ENCODE results near the gene JAK3. TPM values are rescaled to one million over a fixed set of nuclear protein-coding genes. Genes with fewer than 3 reads are reported as not detected.

JAK3 gene

DNA sequence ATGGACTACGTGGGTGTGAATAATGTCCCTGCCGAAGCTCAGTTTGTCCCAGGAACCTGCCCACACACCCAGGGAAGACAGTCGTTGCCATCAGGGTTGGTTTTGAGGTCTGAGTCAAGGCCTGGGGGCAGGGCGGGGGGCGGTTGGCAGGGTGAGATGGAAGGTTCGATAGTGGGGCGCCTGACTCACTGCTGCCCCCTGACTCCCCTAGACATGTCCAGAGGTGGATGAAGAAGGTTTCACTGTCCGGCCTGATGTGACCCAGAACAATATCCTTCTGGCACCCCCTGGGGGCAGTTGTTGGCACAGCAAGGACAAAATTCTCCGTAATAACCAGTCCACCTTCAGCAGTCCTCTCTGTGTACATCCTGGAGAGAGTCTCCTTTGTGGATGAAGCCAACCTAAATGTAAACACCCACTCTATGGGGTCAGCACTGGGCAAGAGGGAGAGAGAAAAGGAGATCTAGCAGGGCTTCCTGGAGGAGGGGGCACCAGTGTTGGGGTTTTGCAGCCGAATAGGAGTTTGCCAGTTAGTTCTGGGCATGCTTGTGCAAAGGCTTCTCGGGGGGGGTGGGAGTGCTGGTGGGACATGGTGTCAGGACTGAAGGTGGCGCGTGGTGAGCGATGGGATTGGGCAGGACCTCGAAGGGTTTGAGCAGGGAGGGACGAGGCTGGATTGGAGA lies 72.4 kb downstream of the JAK3 start:
- no peak overlapping the region for H2BK120ac ChIP-seq (ENCODE audit: low read depth, low read length)
- no peaks in the 10 kb centered on the region for H3K27me3 ChIP-seq (ENCODE audit: control insufficient read depth in 3 of 3, insufficient read depth in 3 of 3, low read depth in 1 of 3, low read length in 3 of 3)
- H3K9ac ChIP-seq (ENCODE audit: low read depth, low read length, poor library complexity): no peak overlapping the region
- peak overlapping the region; percentile 91 for H2AK5ac ChIP-seq (ENCODE audit: low read depth, low read length)
- no peak overlapping the region for H3K4me2 ChIP-seq (ENCODE audit: insufficient read depth, low read length, poor library complexity, severe bottlenecking)
- no peak overlapping the region for H3K27ac ChIP-seq (replicated peaks; ENCODE audit: low read length)
- no peak overlapping the region for H2BK12ac ChIP-seq (ENCODE audit: low read length)
- peaks cover 0 to 2% of the 10 kb centered on the region in 2 donors for H3K9me3 ChIP-seq (replicated peaks in 1 of 2; ENCODE audit: control insufficient read depth in 2 of 2, insufficient read depth in 1 of 2, low read depth in 1 of 2, low read length in 2 of 2)
- no peak overlapping the region for H4K8ac ChIP-seq (ENCODE audit: low read depth, low read length)
- peak; percentile 59 for DNase-seq (ENCODE audit: low spot score)
- peak overlapping the region; percentile 47 for H2AFZ ChIP-seq (ENCODE audit: low read length)
- H2BK5ac ChIP-seq (ENCODE audit: low read length): peak overlapping the region; percentile 11
- peaks cover 2% of the 10 kb centered on the region for H3K79me1 ChIP-seq (ENCODE audit: low read depth, low read length)
- H3K4me1 ChIP-seq (ENCODE audit: control insufficient read depth in 2 of 2, insufficient read depth in 1 of 2, low read depth in 1 of 2, low read length in 2 of 2): peaks cover 5 to 14% of the 10 kb centered on the region in 2 donors
- H3K14ac ChIP-seq (ENCODE audit: low read length): no peak overlapping the region
- no CpG with 5 or more reads among the region's 16 CpGs for WGBS, 2 donors (ENCODE audit: extremely low coverage in 2 of 2, insufficient read length in 2 of 2, insufficient replicate concordance in 1 of 2)
- H3K36me3 ChIP-seq (replicated peaks in 1 of 2; ENCODE audit: control insufficient read depth in 2 of 2, insufficient read depth in 2 of 2, low read length in 2 of 2): peaks cover 0 to 3% of the 10 kb centered on the region in 2 donors
- no peak overlapping the region for H4K91ac ChIP-seq (ENCODE audit: low read depth, low read length, poor library complexity)
- no peak overlapping the region for H3K4me3 ChIP-seq (ENCODE audit: low read length in 2 of 2)
- no peak overlapping the region for H2BK15ac ChIP-seq (ENCODE audit: low read length)
- H3K23ac ChIP-seq (ENCODE audit: low read depth, low read length, poor library complexity): no peak overlapping the region
- peak overlapping the region; percentile 20 for H3K18ac ChIP-seq (ENCODE audit: low read length)
- no peak overlapping the region for H3K4ac ChIP-seq (ENCODE audit: low read length)

Small RNA genes within 50 kb of the gene (small RNA-seq; reads per million reads assigned to genes)
- gene SNORA68 (ENCODE audit: insufficient read depth): not detected
